Keratinocyte (primary cell): ENCODE results near the gene GFRA4. TPM values are rescaled to one million over a fixed set of nuclear protein-coding genes. Genes with fewer than 3 reads are reported as not detected.
A peak's percentile ranks its signal among the peaks of the same experiment; 100 is the strongest.

Experiments used
- DNase-seq: peaks from one replicate; pipeline ENCODE4 v3.0.0-alpha.2; 2011; ENCODE audit warnings: low read depth, missing footprints, low spot score
- FAIRE-seq: peaks from 2 replicates; lab custom pipeline; 2011; peaks lifted over from hg19 to GRCh38; lab: Jason Lieb, UNC
- H2AFZ ChIP-seq: 2 replicates; pipeline ENCODE4 v1.6.0; 2012; ENCODE audit warnings: low read length, control low read depth, inconsistent platforms; ENCODE audit not compliant: control insufficient read depth
- H3K27ac ChIP-seq: 2 replicates; pipeline ENCODE4 v1.5.1; 2011; ENCODE audit warnings: low read length; ENCODE audit not compliant: control insufficient read depth, insufficient read depth
- H3K27me3 ChIP-seq: 3 replicates; pipeline ENCODE4 v1.6.0; 2011; ENCODE audit warnings: low read length; ENCODE audit not compliant: control insufficient read depth, insufficient read depth; ENCODE audit errors: extremely low read depth
- H3K36me3 ChIP-seq, 2 experiments: 2 replicates in 1 of 2; 3 replicates in 1 of 2; pipeline ENCODE4 v1.5.1; 2011; ENCODE audit warnings: low read length in 2 of 2, mild to moderate bottlenecking in 1 of 2; ENCODE audit not compliant: control insufficient read depth in 2 of 2, insufficient read depth in 2 of 2; ENCODE audit errors: extremely low read depth in 1 of 2
- H3K4me1 ChIP-seq: 3 replicates; pipeline ENCODE4 v1.5.1; 2011; ENCODE audit warnings: low read length; ENCODE audit not compliant: control insufficient read depth, insufficient read depth; ENCODE audit errors: extremely low read depth
- H3K4me2 ChIP-seq: 3 replicates; pipeline ENCODE4 v1.6.0; 2011; ENCODE audit warnings: low read depth, low read length; ENCODE audit not compliant: control insufficient read depth, insufficient read depth; ENCODE audit errors: extremely low read depth
- H3K4me3 ChIP-seq, 3 experiments: fragments of 200-600 bp in 1 of 3; sonication (generic) in 1 of 3; 2 replicates in 2 of 3; 3 replicates in 1 of 3; pipeline ENCODE4 v1.5.1; 2011 to 2016; ENCODE audit warnings: low read length in 3 of 3, mild to moderate bottlenecking in 3 of 3, control low read depth in 2 of 3, inconsistent platforms in 1 of 3, low read depth in 1 of 3, mixed read lengths in 1 of 3, mixed run types in 1 of 3, moderate library complexity in 1 of 3; ENCODE audit not compliant: control insufficient read depth in 2 of 3, insufficient read depth in 2 of 3; ENCODE audit errors: extremely low read depth in 1 of 3
- H3K79me2 ChIP-seq: 2 replicates; pipeline ENCODE4 v1.6.0; 2012; ENCODE audit warnings: low read length; ENCODE audit not compliant: control insufficient read depth, insufficient read depth
- H3K9ac ChIP-seq: 3 replicates; pipeline ENCODE4 v1.6.0; 2011; ENCODE audit warnings: low read length; ENCODE audit not compliant: control insufficient read depth, insufficient read depth; ENCODE audit errors: extremely low read depth
- H3K9me1 ChIP-seq: 3 replicates; pipeline ENCODE4 v1.6.0; 2011; ENCODE audit warnings: low read length; ENCODE audit not compliant: control insufficient read depth, insufficient read depth; ENCODE audit errors: extremely low read depth
- H3K9me3 ChIP-seq: 2 replicates; pipeline ENCODE4 v1.5.1; 2012; ENCODE audit warnings: low read depth, low read length; ENCODE audit not compliant: control insufficient read depth
- H4K20me1 ChIP-seq: 3 replicates; pipeline ENCODE4 v1.6.0; 2011; ENCODE audit warnings: low read length; ENCODE audit not compliant: control insufficient read depth, insufficient read depth; ENCODE audit errors: extremely low read depth
- EZH2 ChIP-seq: IDR thresholded peaks from one replicate; pipeline ENCODE4 v1.6.1; 2012; ENCODE audit warnings: inconsistent platforms, mild to moderate bottlenecking, low read length, moderate library complexity
- dilution Hi-C: fragments of 300-500 bp; cut with MboI; formaldehyde crosslinking; loops from one replicate; pipeline ENCODE4 v1.7.0; 2020; ENCODE audit warnings: low sequenced_read_pairs; ENCODE audit not compliant: extremely low pct_ligation_motif_present
- polyA plus RNA-seq, 5 experiments: library from polyadenylated mRNA; depleted of rRNA in 3 of 5; stranded (reverse) in 3 of 5; stranded (forward) in 1 of 5; unstranded in 1 of 5; fragments of >200 nt; gene quantifications; 1 replicate in 1 of 5; 2 replicates in 3 of 5; 3 replicates in 1 of 5; pipeline versions ENCODE4 v1.2.1 to v1.2.3, GENCODE V29; 2011 to 2012; ENCODE audit warnings: missing spikeins in 2 of 5, low read depth in 1 of 5, low replicate concordance in 1 of 5
- TF ChIP-seq, protein P1 (sequence below), 3 experiments: IDR thresholded peaks in 1 of 3; conservative IDR thresholded peaks in 1 of 3; optimal IDR thresholded peaks in 1 of 3; 2 replicates in 2 of 3; 3 replicates in 1 of 3; pipeline versions ENCODE3 to v1.5.1; 2011; ENCODE audit warnings: low read length in 3 of 3, mild to moderate bottlenecking in 3 of 3, moderate library complexity in 2 of 3, control low read depth in 1 of 3, inconsistent platforms in 1 of 3; ENCODE audit not compliant: insufficient read depth in 2 of 3; ENCODE audit errors: extremely low read depth in 1 of 3

Gene GFRA4
- polyA plus RNA-seq, 1 donor (not counting 4 experiments of a cell fraction or from before 2014, with no cell fraction given) = not detected

DNA sequence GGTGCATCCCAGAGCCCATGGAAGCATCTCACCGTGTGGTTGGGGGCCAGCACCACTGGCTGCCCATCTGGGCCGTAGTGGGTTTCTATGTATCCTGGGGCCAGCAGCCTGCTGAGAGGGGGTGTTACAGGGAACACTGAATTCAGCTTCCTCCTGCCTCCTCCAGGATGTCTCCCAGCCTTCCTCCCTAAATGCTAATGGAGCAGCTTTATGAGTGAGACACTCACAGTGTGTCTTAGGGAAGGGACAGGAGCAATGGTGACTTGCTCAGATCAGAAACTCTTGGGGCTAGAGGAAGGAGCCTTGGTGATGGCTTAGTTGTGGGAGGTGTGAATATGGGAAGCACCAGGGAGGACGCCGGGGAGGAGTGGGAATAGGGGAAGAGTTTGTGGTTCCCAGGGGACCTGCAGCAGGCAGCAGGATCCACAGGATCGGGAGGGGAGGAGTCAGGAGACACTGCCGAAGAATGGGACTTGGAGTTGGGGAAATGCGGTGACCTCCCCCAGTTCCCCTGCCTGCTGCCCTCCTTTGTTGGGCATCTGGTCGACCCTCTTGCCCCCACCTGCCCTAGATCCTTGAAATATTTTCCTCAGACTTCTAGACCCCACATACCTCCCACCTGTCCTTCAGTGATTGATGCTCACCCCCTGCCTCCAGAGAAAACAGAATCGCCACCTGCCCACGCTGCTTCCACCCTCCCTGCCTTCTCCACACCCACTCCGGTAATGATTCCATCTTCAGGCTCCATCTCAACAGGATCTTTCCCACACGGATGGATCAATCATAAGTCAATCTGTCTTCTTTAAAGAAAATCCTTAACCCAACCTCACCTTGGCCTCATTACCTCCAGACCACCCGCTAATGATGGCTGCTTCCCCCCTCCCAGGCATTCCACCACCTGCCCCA is 12.0 kb upstream of the GFRA4 start:
- H3K4me3 ChIP-seq = no peak overlapping the region
- H4K20me1 ChIP-seq = no peaks in the 10 kb centered on the region
- no peak for DNase-seq
- no peak overlapping the region for H3K27ac ChIP-seq
- FAIRE-seq = no peak
- H3K9ac ChIP-seq = no peak overlapping the region
- peak; percentile 40 for TF ChIP-seq EZH2
- TF ChIP-seq, protein P1, sequence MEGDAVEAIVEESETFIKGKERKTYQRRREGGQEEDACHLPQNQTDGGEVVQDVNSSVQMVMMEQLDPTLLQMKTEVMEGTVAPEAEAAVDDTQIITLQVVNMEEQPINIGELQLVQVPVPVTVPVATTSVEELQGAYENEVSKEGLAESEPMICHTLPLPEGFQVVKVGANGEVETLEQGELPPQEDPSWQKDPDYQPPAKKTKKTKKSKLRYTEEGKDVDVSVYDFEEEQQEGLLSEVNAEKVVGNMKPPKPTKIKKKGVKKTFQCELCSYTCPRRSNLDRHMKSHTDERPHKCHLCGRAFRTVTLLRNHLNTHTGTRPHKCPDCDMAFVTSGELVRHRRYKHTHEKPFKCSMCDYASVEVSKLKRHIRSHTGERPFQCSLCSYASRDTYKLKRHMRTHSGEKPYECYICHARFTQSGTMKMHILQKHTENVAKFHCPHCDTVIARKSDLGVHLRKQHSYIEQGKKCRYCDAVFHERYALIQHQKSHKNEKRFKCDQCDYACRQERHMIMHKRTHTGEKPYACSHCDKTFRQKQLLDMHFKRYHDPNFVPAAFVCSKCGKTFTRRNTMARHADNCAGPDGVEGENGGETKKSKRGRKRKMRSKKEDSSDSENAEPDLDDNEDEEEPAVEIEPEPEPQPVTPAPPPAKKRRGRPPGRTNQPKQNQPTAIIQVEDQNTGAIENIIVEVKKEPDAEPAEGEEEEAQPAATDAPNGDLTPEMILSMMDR (optimal IDR thresholded peaks at IDR 0.05 in 1 of 3, IDR thresholded peaks at IDR 0.05 in 1 of 3, conservative IDR thresholded peaks at IDR 0.05 in 1 of 3; ENCODE audit: extremely low read depth in 1 of 3, insufficient read depth in 2 of 3, low read length in 3 of 3) = no peak
- H3K9me3 ChIP-seq = no peaks in the 10 kb centered on the region
- H3K4me2 ChIP-seq = no peak overlapping the region
- no peaks in the 10 kb centered on the region for H3K9me1 ChIP-seq
- no peak overlapping the region for H2AFZ ChIP-seq
- dilution Hi-C loops = no loop called here
- no peaks in the 10 kb centered on the region for H3K4me1 ChIP-seq
- H3K27me3 ChIP-seq = peaks cover 80% of the 10 kb centered on the region
- H3K36me3 ChIP-seq = no peaks in the 10 kb centered on the region
- H3K79me2 ChIP-seq = no peaks in the 10 kb centered on the region

DNA sequence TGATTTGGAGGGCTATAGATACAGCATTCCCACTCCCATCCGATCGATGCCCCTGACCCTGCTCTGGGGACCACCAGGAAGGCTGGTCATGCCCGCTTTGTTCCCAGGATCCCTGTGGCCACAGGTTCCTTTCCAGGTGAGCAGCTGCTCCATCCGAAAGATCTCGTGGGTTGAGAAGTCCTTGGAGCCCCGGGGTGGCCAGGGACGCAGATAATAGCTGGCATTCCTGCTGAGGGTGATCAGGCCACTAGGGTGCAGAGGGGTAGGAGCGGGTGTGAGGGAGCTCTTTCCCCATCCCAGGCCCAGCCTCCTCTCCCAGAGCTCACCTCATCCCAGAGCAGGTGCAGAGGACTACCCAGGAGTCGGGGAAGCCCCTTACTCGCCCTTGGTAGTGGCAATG is 11.2 kb upstream of the GFRA4 start:
- Histone ChIP-seq H3K9me1 (no peaks in the 10 kb centered on the region), H3K9me3 (no peaks in the 10 kb centered on the region), H4K20me1 (no peaks in the 10 kb centered on the region), H2AFZ (no peak overlapping the region), H3K36me3 (no peaks in the 10 kb centered on the region), H3K9ac (no peak overlapping the region), H3K27me3 (peaks cover 81% of the 10 kb centered on the region), H3K4me2 (no peak overlapping the region), H3K27ac (no peak overlapping the region), H3K4me1 (no peaks in the 10 kb centered on the region), H3K79me2 (no peaks in the 10 kb centered on the region), H3K4me3 (no peak overlapping the region)
- FAIRE-seq (no peak), DNase-seq (no peak)
- TF ChIP-seq EZH2 = no peak
- TF ChIP-seq, protein P1 (optimal IDR thresholded peaks at IDR 0.05 in 1 of 3, IDR thresholded peaks at IDR 0.05 in 1 of 3, conservative IDR thresholded peaks at IDR 0.05 in 1 of 3; ENCODE audit: extremely low read depth in 1 of 3, insufficient read depth in 2 of 3, low read length in 3 of 3) = peak in 1 of 3 experiments; percentile 22
- dilution Hi-C loops = no loop called here
